CD4-positive, alpha-beta T cell treated with Interleukin-12 subunit alpha and Interleukin-12 subunit beta, for 1 hour (primary cell): ENCODE data around the gene ACVR2B.
"Not testable (repeated sequence)": the region's sequence is repeated elsewhere in the genome, so short reads cannot be mapped to it uniquely, and the experiment has no call there.

Source experiments
- DNase-seq: peaks from one replicate; pipeline ENCODE4 v3.0.0-alpha.2; 2020

The ACVR2B gene

DNA sequence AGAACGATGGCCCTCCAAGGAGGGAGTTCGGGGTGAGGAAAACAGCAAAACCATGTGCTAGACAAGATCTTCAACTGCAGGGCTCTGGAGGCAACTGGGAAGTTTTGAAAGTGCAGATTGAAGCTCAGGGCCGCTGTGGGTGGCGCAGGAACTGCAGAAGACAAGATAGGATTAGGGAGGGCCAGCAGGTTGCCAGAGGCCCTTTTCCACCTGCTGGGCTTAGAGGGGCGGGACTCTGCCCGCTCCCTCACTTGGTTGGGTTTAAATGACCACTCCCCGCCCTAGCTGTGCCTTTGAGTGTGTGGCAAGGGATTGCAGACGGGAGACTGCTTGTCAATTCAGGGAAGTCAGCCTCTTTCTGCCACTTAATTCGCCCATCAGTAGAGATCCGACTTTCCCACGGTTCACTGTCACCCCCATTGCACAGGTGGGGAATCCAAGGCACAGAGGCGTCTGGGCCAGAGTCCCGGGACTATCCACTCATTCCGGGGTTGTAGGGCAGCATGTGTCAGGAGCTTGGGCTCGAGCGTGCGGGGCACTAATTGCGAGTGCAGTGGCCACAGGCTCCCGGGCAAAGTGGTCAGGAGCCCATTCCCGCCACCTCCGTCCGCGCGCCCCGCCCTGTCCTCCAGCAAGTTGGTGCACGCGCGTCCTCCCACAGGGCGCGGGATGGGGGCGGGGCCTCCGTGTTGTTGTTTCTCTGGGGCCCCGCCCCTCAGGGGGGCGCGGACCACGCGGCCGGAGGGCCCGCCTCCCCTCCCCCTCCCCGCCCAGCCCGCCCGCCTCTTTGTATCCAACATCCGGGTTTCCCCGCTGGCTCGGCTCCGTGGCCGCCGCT, at the start of gene ACVR2B:
TSS of gene ACVR2B (plus strand) at position 816 of the 838 bp plus-strand sequence. CDS start 433 bp downstream, outside the sequence.
- DNase-seq = peak; percentile 77

DNA sequence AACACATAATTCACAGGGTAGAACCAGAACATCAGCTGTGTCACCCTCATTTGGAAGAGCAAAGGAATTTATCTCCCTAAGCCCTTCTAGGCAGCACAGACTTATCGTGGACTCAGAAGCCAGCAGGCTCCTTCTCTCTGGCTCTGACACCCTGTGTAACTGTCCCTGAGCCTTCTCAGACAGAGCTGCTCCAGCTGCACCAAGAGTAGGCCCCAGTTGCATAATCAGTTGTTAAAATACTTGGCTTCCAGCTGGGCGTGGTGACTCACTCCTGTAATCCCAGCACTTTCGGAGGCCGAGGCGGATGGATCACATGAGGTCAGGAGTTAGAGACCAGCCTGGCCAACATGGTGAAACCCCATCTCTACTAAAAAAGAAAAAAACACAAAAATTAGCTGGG, 49.4 kb upstream of the ACVR2B start:
- DNase-seq = no peak

DNA sequence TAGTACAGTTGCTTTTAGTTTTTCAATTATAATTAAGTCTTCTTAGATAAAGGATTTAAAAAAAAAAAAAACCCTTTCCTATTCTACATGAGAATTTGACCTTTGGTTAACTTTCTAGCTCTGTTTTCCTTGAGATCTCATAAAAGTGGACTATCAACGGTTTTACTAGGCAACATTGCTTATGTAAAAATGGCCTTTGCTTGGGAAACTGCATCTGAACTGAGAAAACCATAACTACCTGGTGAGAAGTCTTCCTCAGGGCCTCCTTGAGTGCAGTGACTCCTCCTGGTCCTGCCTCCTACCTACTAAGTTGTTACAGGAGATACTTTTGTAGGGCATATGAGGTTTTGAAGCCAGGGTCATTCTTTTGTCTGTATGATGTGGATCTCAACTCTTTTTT, 42.1 kb upstream of the ACVR2B start:
- no peak for DNase-seq

DNA sequence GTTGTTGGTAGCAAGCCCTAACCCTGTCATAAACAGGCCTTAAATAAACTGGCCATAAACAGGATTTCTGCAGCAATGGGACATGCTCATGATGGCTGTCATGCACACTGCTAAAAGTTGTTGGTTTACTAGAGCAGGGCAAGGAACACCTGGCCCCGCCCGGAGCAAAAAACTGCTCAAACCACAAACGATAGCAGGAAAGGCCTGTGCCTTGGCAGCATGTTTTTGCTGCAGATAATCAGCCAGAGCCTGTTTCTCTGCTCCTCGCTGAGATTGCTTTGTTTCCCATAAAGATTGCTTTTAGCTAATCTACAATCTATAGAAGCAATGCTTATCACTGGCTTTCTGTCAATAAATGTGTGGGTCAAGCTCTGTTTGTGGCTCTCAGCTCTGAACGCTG, 32.9 kb upstream of the ACVR2B start:
- not testable (repeated sequence) for DNase-seq

- no peak for DNase-seq
These were observed 31.9 kb upstream of the ACVR2B start for GRCh38 chr3:38421679-38422336.

DNA sequence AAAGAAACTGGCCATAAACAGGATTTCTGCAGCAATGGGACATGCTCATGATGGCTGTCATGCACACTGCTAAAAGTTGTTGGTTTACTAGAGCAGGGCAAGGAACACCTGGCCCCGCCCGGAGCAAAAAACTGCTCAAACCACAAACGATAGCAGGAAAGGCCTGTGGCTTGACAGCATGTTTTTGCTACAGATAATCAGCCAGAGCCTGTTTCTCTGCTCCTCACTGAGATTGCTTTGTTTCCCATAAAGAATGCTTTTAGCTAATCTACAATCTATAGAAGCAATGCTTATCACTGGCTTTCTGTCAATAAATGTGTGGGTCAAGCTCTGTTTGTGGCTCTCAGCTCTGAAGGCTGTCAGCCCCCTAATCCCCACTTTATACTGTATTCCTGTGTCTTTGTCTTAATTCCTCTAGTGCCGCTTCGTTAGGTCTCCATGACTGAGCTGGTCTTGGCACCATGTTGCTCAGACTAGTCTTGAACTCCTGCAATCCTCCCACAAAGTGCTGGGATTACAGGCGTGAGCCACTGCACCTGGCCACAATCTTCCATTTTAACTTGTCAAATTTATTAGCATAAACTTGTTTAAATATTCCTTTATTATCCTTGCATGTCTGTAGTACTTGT, 26.8 kb upstream of the ACVR2B start:
- DNase-seq = peak; percentile 32

DNA sequence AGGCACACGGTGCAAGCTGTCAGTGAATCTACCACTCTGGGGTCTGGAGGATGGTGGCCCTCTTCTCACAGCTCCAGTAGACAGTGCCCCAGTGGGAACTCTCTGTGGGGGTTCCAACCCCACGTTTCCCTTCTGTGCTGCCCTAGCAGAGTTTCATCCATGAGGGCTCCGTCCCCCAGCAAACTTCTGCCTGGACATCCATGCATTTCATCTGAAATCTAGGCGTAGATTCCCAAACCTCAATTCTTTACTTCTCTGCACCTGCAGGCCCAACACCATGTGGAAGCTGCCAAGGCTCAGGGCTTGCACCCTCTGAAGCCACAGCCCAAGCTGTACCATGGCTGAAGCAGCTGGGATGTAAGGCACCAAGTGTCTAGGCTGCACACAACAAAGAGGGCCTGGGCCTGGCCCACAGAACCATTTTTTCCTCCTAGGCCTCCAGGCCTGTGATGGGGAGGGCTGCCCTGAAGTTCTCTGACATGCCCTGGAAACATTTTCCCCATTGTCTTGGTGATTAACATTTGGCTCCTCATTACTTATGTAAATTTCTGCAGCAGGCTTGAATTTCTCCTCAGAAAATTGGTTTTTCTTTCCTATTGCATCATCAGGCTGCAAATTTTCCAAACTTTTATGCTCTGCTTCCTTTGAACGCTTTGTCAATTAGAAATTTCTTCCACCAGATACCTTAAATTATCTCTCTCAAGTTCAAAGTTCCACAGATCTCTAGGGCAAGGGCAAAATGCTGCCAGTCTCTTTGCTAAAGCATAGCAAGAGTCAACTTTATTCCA, 20.6 kb upstream of the ACVR2B start:
- not testable (repeated sequence) for DNase-seq

DNA sequence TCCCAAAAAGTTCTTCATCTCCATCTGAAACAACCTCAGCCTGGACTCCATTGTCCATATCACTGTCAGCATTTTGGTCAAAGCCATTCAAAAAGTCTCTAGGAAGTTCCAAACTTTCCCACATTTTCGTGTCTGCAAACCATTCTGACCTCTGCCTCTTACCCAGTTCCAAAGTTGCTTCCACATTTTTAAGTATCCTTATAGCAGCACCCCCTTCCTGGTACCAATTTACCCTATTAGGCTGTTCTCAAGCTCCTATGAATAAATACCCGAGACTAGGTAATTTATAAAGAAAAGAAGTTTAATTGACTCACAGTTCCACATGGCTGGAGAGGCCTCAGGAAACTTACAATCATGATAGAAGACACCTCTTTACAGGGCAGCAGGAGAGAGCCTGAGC, 20.0 kb upstream of the ACVR2B start:
- not testable (repeated sequence) for DNase-seq

DNA sequence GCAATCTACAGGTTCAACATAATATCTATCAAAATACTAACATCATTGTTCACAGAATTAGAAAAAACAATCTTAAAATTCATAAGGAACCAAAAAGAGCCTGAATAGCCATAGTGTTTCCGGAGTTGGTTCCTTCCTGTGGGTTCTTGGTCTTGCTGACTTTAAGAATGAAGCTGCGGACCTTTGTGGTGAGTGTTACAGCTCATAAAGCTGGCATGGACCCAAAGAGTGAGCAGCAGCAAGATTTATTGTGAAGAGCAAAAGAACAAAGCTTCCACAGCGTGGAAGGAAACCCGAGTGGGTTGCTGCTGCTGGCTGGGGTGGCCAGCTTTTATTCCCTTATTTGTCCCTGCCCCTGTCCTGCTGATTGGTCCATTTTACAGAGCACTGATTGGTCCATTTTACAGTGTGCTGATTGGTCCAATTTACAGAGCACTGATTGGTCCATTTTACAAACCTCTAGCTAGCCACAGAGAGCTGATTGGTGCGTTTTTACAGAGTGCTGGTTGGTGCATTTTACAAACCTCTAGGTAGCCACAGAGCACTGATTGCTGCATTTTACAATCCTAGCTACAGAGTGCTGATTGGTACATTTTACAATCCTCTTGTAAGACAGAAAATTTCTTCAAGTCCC, 15.1 kb upstream of the ACVR2B start:
- peak; percentile 41 for DNase-seq

DNA sequence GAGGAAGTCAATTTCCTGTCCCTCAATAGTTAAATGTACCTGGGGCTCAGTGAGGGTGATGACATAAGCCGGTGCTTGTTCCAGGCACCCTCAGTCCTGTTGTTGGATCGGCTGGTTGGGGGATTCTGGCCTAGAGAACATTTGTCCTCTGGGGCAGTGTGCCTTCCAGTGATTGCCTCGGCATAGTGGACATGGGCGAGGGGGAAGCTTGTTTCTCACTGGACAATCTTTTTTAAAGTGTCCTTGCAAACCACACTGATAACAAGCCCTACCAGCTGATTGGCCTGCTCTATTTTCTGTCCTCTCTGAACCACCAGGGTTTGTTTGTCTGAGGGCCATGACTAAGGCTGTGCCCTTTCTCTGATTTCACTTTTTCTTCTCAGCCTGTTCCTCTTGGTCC, 10.5 kb upstream of the ACVR2B start:
- not testable (repeated sequence) for DNase-seq

GRCh38 chr3:38446085-38446686, 7.5 kb upstream of the ACVR2B start:
- DNase-seq = no peak

GRCh38 chr3:38446812-38447211, 6.9 kb upstream of the ACVR2B start:
- DNase-seq = no peak

DNA sequence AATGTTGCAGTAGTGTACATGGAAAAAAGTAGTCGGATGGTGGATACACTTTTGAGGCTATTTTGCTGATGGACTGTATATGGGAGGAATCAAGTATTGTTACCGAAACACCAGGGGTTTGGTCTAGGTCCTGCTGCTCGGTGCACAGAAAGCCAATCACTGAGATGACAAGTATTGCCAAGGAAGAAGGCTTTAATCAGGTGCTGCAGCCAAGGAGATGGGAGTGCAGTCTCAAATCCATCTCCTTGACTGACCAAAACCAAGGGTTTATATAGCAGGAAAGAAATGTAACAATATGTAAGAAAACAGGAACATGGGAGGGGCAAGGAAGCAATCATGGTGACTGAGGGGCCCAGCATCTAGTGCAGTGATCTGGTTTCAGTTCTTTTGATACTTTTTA, 2.8 kb upstream of the ACVR2B start:
- no peak for DNase-seq

DNA sequence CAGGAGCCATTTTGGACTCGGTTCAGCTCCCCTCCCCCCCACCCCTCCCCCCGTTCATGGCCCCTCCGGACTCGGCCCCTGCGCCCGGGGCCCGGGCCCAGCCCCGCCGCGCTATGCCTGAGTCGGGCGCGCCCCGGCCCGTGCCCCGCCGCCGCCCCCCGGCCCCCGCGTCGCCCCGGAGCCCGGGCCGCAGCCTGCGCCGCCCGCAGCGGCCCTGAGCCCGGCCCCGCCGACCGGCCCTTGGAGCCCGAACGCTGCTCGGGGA, 155 bp downstream of the ACVR2B start:
- no peak for DNase-seq

GRCh38 chr3:38454178-38454883, 641 bp downstream of the ACVR2B start:
- peak; percentile 38 for DNase-seq

- peak; percentile 30 for DNase-seq
These were observed 1.4 kb downstream of the ACVR2B start for GRCh38 chr3:38454884-38455638.

DNA sequence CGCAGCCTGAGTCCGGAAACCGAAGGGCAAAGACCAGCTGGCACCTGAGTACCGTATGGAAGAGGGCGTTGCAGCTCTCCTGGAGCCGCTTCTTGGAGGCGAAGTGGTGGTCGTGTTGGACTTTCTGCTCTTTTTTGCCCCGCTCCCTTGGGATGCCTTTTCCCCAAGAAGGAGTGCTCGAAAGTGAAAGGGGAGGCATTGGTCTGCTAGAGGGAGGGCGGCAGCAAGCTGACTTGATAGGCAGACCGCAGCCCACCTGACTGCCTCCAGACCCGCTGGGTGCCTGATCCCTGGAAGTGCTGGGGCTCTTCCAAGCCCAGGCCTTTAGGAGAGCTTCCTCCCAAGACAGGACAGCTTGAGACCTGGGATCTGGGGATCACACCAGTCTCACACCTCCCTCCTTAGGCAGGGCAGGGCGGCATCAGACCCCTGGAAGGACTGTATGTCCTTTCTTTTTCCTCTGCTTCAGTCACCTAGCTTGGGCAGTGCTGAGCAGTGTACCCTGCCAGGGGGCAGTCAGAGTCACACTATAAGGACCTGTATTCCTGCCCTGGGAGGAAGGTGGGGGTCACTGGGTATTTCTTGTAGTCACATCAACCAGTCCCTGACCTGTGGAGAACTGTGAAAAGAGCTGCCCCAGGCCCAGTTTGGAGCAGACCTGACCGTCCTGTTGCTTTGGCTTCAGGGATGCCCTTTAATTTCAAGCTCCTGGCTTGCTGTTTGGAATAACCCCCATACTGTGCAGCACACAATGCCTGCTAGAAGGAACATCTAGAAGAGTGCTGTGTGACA, 2.1 kb downstream of the ACVR2B start:
- no peak for DNase-seq

DNA sequence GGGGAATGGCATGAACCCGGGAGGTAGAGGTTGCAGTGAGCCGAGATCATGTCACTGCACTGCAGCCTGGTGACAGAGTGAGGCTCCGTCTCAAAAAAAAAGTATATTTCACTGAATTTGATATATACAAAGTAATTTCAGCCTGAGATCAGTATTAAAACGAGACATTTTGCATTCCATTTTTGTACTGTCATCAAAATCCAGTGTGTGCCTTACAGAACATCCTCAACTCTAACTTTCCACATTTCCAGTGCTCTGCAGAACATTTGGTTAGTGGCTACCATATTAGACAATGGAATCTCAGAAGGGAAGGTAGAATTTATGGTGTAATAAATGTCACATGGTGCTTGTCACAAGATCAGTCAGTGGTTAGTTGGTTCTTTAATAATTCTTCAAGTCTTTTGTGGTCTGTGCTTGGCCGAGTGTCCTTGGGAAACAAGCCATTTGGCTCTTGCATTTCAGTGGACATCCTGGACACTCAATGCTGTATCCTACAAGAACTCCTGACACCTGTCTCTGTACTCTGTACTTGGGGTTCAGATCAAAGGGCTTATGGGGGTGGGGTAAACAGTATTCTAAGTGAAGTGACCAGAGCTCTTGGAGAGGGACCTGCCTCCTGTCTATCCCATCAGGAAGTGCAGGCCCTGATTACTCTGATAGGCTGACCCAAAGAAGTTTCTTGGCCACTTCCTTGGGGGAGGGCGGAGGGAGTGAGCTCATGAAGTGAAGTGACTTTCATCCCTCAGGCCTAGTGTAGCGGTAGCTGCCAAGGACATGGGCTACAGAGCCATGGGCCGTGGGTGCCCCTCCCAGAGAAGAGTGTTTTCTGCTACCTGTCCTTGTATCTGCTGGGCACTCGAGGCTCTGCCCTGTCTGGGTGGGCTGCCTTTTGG, 3.7 kb downstream of the ACVR2B start:
- no peak for DNase-seq
